ENCODE results near the gene MARCHF4. TPM values are rescaled to one million over a fixed set of nuclear protein-coding genes. Genes with fewer than 3 reads are reported as not detected.

Gene MARCHF4
- total and polyA plus RNA-seq, 2 of the 4 experiments (the other 2 are of a cell fraction): 2.3 to 12.0 TPM

- ChIA-PET POLR2A (ENCODE audit: unreplicated experiment) (no interaction called here), CTCF (no interaction called here)
- no peaks in the 10 kb centered on the region for H3K36me3 ChIP-seq (ENCODE audit: control insufficient read depth, insufficient read depth, low read length)
- no peak overlapping the region for H3K23ac ChIP-seq (ENCODE audit: low read depth, low read length)
- H2BK20ac ChIP-seq (ENCODE audit: low read depth, low read length): peak overlapping the region; percentile 45; the same call in 1 of the 2 replicates
- no peak overlapping the region for H3K27ac ChIP-seq (ENCODE audit: insufficient read depth, low read length)
- in situ Hi-C loops (cut with MboI; ENCODE audit: low sequenced_read_pairs) (no loop called here), intact Hi-C loops (cut with micrococcal nuclease) (no loop called here), dilution Hi-C loops (cut with HindIII; ENCODE audit: low sequenced_read_pairs, unreplicated experiment) (no loop called here)
- H2BK15ac ChIP-seq (ENCODE audit: low read depth, low read length): no peak overlapping the region
- no peaks in the 10 kb centered on the region for H3K27me3 ChIP-seq (ENCODE audit: control insufficient read depth, insufficient read depth, low read length)
- DNase-seq: peak; percentile 19
- no peak overlapping the region for H2BK5ac ChIP-seq (ENCODE audit: low read depth, low read length, poor library complexity, severe bottlenecking)
- H3K4me3 ChIP-seq (ENCODE audit: insufficient read depth, low read depth, low read length): no peak overlapping the region
- H3K9me3 ChIP-seq (ENCODE audit: control insufficient read depth, insufficient read depth, low read length): no peaks in the 10 kb centered on the region; the same call in 1 of the 2 replicates
- no peak overlapping the region for H2BK120ac ChIP-seq (ENCODE audit: low read depth, low read length)
- no peak overlapping the region for H3K56ac ChIP-seq (ENCODE audit: extremely low read depth, insufficient read depth, low read length)
- H3K14ac ChIP-seq (replicated peaks; ENCODE audit: low read depth, low read length): no peak overlapping the region
- no peak for ATAC-seq (ENCODE audit: low read depth)
- H2AK9ac ChIP-seq (replicated peaks; ENCODE audit: low read depth, low read length, poor library complexity): no peak overlapping the region
- H3K4ac ChIP-seq (ENCODE audit: low read depth, low read length): no peak overlapping the region
- H4K5ac ChIP-seq (ENCODE audit: low read depth, low read length): no peak overlapping the region
- H4K20me1 ChIP-seq (ENCODE audit: insufficient read depth, low read length): no peaks in the 10 kb centered on the region
- no peaks in the 10 kb centered on the region for H3K79me1 ChIP-seq (ENCODE audit: low read depth in 1 of 2, low read length in 2 of 2)
- H3K4me2 ChIP-seq (ENCODE audit: low read depth, low read length): no peak overlapping the region
- BruUV-seq (replicated peaks): no TSS peak
- H3K18ac ChIP-seq (ENCODE audit: low read depth, low read length): no peak overlapping the region
- no peak overlapping the region for H4K91ac ChIP-seq (ENCODE audit: insufficient read depth, low read depth, low read length)
- TF ChIP-seq NFE2L2 (IDR thresholded peaks at IDR 0.05; ENCODE audit: low read depth, low read length): no peak
- TF ChIP-seq BHLHE40 (IDR thresholded peaks at IDR 0.05; ENCODE audit: low read depth, low read length): no peak
- no peak for TF ChIP-seq FOS (IDR thresholded peaks at IDR 0.05; ENCODE audit: low read depth, low read length)
- TF ChIP-seq RAD21 (IDR thresholded peaks at IDR 0.05; ENCODE audit: low read length): no peak
- no peak for TF ChIP-seq POLR2A (IDR thresholded peaks at IDR 0.05; ENCODE audit: low read depth, low read length)
- H2AFZ ChIP-seq (replicated peaks; ENCODE audit: low read length, poor library complexity): no peak overlapping the region
- no peaks in the 10 kb centered on the region for H3K9me1 ChIP-seq (ENCODE audit: insufficient read depth, low read length)
- no peak overlapping the region; the same call in 1 of the 2 replicates for H2AK5ac ChIP-seq (ENCODE audit: low read depth, low read length)
- WGBS, 2 experiments (ENCODE audit: extremely low coverage in 2 of 2, insufficient read length in 1 of 2): 90% methylated on average over 3 of the region's 6 CpGs; no CpG with 5 or more reads in 1 of the 2 experiments
- no peak overlapping the region for H3K9ac ChIP-seq (ENCODE audit: low read depth, low read length)
- H3K4me1 ChIP-seq (ENCODE audit: control insufficient read depth, insufficient read depth, low read length): no peaks in the 10 kb centered on the region
- H4K8ac ChIP-seq (ENCODE audit: low read depth in 2 of 2, low read length in 2 of 2): no peak overlapping the region
Measured at GRCh38 chr2:216391401-216391800, 19.1 kb upstream of the MARCHF4 start.

Data from IMR-90 (cell line).